Measurements from ENCODE around the gene LRP1B.

DNA sequence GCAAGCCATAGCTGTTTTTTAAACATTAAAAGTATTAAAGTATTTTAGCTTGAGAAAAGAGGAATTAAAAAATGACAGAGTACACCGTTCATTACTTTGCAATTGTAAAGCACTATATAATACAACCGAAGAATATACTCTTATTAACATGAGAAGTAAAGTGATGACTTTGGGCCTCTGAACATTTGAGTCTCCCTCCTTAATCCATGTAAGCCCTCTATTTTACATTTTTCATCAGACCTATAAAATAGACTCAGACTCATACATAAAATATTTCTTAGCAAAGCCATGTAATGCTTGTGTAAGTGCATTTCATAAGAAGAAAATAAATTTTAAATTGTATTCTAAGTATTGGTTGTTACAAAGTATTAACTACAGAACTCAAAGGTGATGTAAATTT is 198.6 kb downstream of the LRP1B start:
- TF ChIP-seq, protein P1, sequence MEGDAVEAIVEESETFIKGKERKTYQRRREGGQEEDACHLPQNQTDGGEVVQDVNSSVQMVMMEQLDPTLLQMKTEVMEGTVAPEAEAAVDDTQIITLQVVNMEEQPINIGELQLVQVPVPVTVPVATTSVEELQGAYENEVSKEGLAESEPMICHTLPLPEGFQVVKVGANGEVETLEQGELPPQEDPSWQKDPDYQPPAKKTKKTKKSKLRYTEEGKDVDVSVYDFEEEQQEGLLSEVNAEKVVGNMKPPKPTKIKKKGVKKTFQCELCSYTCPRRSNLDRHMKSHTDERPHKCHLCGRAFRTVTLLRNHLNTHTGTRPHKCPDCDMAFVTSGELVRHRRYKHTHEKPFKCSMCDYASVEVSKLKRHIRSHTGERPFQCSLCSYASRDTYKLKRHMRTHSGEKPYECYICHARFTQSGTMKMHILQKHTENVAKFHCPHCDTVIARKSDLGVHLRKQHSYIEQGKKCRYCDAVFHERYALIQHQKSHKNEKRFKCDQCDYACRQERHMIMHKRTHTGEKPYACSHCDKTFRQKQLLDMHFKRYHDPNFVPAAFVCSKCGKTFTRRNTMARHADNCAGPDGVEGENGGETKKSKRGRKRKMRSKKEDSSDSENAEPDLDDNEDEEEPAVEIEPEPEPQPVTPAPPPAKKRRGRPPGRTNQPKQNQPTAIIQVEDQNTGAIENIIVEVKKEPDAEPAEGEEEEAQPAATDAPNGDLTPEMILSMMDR (IDR thresholded peaks at IDR 0.05; ENCODE audit: low read length): no peak
- no peak for TF ChIP-seq EZH2 (optimal IDR thresholded peaks at IDR 0.05; ENCODE audit: low read depth, low read length)
